ENCODE data around the gene HTR1B. TPM values are rescaled to one million over a fixed set of nuclear protein-coding genes. Genes with fewer than 3 reads are reported as not detected.

HTR1B gene
- total RNA-seq, 1 experiment from 2014 or later, result 0.74 TPM

DNA sequence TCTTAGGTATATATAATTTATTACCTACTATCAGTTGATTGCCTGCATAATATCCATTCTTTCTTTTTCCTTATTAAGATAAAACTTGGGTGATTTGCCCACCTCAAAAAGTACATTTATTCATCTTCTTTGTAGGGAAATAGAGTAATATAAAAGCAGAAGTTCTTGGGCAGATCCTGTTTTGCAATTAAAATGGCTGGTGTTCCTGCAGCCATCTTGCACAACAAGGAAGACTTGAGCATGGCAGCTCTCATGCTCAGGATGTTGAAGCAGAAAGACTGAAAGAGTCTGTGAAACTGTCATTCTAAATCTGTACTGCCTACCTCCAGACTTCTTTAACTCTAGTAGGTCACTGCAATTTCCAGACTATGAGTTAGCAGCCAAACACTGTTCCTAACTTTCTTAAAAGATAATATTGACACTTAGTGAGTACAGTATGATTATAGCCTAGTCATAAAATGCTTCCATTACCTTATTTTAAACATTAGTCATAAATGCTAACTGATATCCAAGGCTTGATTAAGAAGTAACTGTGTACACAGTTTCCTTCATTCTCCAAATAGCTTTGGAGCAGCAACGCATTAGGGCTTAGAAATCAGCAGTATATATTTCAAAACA is 24.6 kb upstream of the HTR1B start:
- POLR2A ChIA-PET, result no interaction called here
- intact Hi-C loops (cut with micrococcal nuclease), result no loop called here
- no peak for ATAC-seq

DNA sequence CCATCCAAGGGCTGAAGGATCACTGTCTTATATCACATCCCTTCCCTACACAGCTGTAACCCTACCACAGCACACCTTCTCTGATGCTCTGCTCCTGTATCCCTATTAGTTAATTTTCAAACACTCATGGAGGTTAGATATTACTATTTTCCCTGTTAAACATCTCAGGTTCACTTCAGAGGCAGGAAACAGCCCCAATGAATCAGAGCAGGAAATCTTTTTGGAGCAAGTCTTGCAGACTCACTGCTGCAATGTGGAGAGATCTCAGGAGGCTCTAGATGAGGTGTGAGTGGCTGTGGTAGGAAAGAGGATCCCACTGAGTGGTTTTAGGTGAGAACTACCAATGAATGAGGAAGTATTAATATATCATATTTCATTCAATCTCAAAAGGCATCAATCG is 19.7 kb upstream of the HTR1B start:
- CTCF ChIA-PET, result interaction anchor here (0.7 kb wide), 1 partner anchor 1327 kb away, joined by 3 read pairs; no protein-coding TSS in a partner anchor
- RAD21 ChIA-PET (ENCODE audit: low non-redundant PET in 1 of 2, low total read pairs in 2 of 2, uncharacterized antibody in 2 of 2, unreplicated experiment in 2 of 2), result no interaction called here
- H3K36me3 ChIP-seq (ENCODE audit: control insufficient read depth in 1 of 2, insufficient read depth in 2 of 2, low read length in 2 of 2), result no peaks in the 10 kb centered on the region
- intact Hi-C loops (cut with micrococcal nuclease), result no loop called here
- TF ChIP-seq EZH2 (IDR thresholded peaks at IDR 0.05) (no peak), CEBPB (IDR thresholded peaks at IDR 0.05; ENCODE audit: low read depth) (no peak), RAD21 (IDR thresholded peaks at IDR 0.05; ENCODE audit: low read depth) (no peak), SRF (IDR thresholded peaks at IDR 0.05; ENCODE audit: low read depth) (no peak), EGR1 (IDR thresholded peaks at IDR 0.05; ENCODE audit: low read depth) (no peak), POLR2A (IDR thresholded peaks at IDR 0.05; ENCODE audit: borderline replicate concordance, extremely low read depth, insufficient read depth, insufficient read length) (no peak), ZFX (IDR thresholded peaks at IDR 0.05) (no peak)
- TF ChIP-seq, protein P1, sequence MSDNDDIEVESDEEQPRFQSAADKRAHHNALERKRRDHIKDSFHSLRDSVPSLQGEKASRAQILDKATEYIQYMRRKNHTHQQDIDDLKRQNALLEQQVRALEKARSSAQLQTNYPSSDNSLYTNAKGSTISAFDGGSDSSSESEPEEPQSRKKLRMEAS (IDR thresholded peaks at IDR 0.05), result no peak
- TF ChIP-seq, protein P2, sequence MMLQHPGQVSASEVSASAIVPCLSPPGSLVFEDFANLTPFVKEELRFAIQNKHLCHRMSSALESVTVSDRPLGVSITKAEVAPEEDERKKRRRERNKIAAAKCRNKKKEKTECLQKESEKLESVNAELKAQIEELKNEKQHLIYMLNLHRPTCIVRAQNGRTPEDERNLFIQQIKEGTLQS (IDR thresholded peaks at IDR 0.05), result no peak
- no peaks in the 10 kb centered on the region for H4K20me1 ChIP-seq (ENCODE audit: insufficient read depth)
- DNase-seq (ENCODE audit: low read depth, low spot score), result no peak
- no peak overlapping the region for H3K27ac ChIP-seq (ENCODE audit: low read depth, low read length)
- no peak overlapping the region for H3K9ac ChIP-seq (ENCODE audit: low read length)
- H3K9me2 ChIP-seq (ENCODE audit: insufficient read depth), result no peaks in the 10 kb centered on the region
- POLR2A ChIA-PET, result no interaction called here
- no peaks in the 10 kb centered on the region for H3K4me1 ChIP-seq (ENCODE audit: control insufficient read depth in 1 of 2, insufficient read depth in 2 of 2, low read length in 2 of 2)
- no peaks in the 10 kb centered on the region for H3K27me3 ChIP-seq (ENCODE audit: insufficient read depth, low read length)
- no peak overlapping the region for H3K4me3 ChIP-seq (replicated peaks in 1 of 2; ENCODE audit: low read depth in 1 of 2, low read length in 2 of 2)
- ATAC-seq, result no peak
- H3K79me2 ChIP-seq (ENCODE audit: insufficient read depth, low read length), result no peaks in the 10 kb centered on the region
- no peak overlapping the region for H3K4me2 ChIP-seq (ENCODE audit: low read length)
- no TSS peak for BruUV-seq (replicated peaks)
- H3K9me3 ChIP-seq (ENCODE audit: control insufficient read depth in 1 of 2, insufficient read depth in 1 of 2, low read depth in 1 of 2, low read length in 2 of 2), result no peaks in the 10 kb centered on the region
- H2AFZ ChIP-seq (ENCODE audit: low read depth, low read length, poor library complexity, severe bottlenecking), result peak overlapping the region; percentile 35

More for the DNA sequence above, 24.6 kb upstream of the HTR1B start:
- no peaks in the 10 kb centered on the region for H3K27me3 ChIP-seq (ENCODE audit: insufficient read depth, low read length)
- H3K4me1 ChIP-seq (ENCODE audit: control insufficient read depth in 1 of 2, insufficient read depth in 2 of 2, low read length in 2 of 2), result no peaks in the 10 kb centered on the region
- no peak overlapping the region for H3K9ac ChIP-seq (ENCODE audit: low read length)
- no peaks in the 10 kb centered on the region for H3K9me2 ChIP-seq (ENCODE audit: insufficient read depth)
- no peak overlapping the region for H3K4me3 ChIP-seq (replicated peaks in 1 of 2; ENCODE audit: low read depth in 1 of 2, low read length in 2 of 2)
- no peak for DNase-seq (ENCODE audit: low read depth, low spot score)
- BruUV-seq (replicated peaks), result no TSS peak
- no peaks in the 10 kb centered on the region for H3K79me2 ChIP-seq (ENCODE audit: insufficient read depth, low read length)
- H3K4me2 ChIP-seq (ENCODE audit: low read length), result no peak overlapping the region
- no peaks in the 10 kb centered on the region for H3K9me3 ChIP-seq (ENCODE audit: control insufficient read depth in 1 of 2, insufficient read depth in 1 of 2, low read depth in 1 of 2, low read length in 2 of 2)
- ChIA-PET RAD21 (ENCODE audit: low non-redundant PET in 1 of 2, low total read pairs in 2 of 2, uncharacterized antibody in 2 of 2, unreplicated experiment in 2 of 2) (no interaction called here), CTCF (no interaction called here)
- H3K36me3 ChIP-seq (ENCODE audit: control insufficient read depth in 1 of 2, insufficient read depth in 2 of 2, low read length in 2 of 2), result no peaks in the 10 kb centered on the region
- H2AFZ ChIP-seq (ENCODE audit: low read depth, low read length, poor library complexity, severe bottlenecking), result peak overlapping the region; percentile 49
- no peak overlapping the region for H3K27ac ChIP-seq (ENCODE audit: low read depth, low read length)
- H4K20me1 ChIP-seq (ENCODE audit: insufficient read depth), result no peaks in the 10 kb centered on the region
- TF ChIP-seq EZH2 (IDR thresholded peaks at IDR 0.05), result no peak
- no peak for TF ChIP-seq CBX3 (IDR thresholded peaks at IDR 0.05; ENCODE audit: low read depth)
